Hepatocyte (in vitro differentiated cells): ENCODE results near the gene SPAG6. TPM values are rescaled to one million over a fixed set of nuclear protein-coding genes. Genes with fewer than 3 reads are reported as not detected.

Experiments
- DNase-seq: peaks from one replicate; pipeline ENCODE4 v3.0.0-alpha.2; 2016; ENCODE audit warnings: low spot score
- H2AFZ ChIP-seq: fragments of 200-600 bp; sonication (generic); 2 replicates; pipeline ENCODE4 v1.6.0; 2016; ENCODE audit warnings: antibody characterized with exemption, mild to moderate bottlenecking
- H3K27ac ChIP-seq: fragments of 200-600 bp; sonication (generic); 2 replicates; pipeline ENCODE4 v1.5.1; 2016; ENCODE audit warnings: mild to moderate bottlenecking
- H3K27me3 ChIP-seq: fragments of 200-600 bp; sonication (generic); 2 replicates; pipeline ENCODE4 v1.6.1; 2016
- H3K36me3 ChIP-seq: fragments of 200-600 bp; sonication (generic); replicated peaks from 2 replicates; pipeline ENCODE4 v1.5.1; 2016; ENCODE audit warnings: low read depth; ENCODE audit not compliant: insufficient read depth
- H3K4me1 ChIP-seq: fragments of 200-600 bp; sonication (generic); 2 replicates; pipeline ENCODE4 v1.5.1; 2016; ENCODE audit warnings: mild to moderate bottlenecking, moderate library complexity; ENCODE audit not compliant: insufficient read depth
- H3K4me2 ChIP-seq: fragments of 200-600 bp; sonication (generic); 2 replicates; pipeline ENCODE4 v1.6.0; 2016
- H3K4me3 ChIP-seq: fragments of 200-600 bp; sonication (generic); 2 replicates; pipeline ENCODE4 v1.5.1; 2016; ENCODE audit warnings: mild to moderate bottlenecking
- H3K79me2 ChIP-seq: fragments of 200-600 bp; sonication (generic); 2 replicates; pipeline ENCODE4 v1.6.0; 2017; ENCODE audit warnings: mild to moderate bottlenecking
- H3K9me2 ChIP-seq: fragments of 200-600 bp; sonication (generic); replicated peaks from 2 replicates; pipeline ENCODE4 v1.6.0; 2017; ENCODE audit warnings: mild to moderate bottlenecking; ENCODE audit not compliant: insufficient read depth
- H3K9me3 ChIP-seq: fragments of 200-600 bp; sonication (generic); 2 replicates; pipeline ENCODE4 v1.5.1; 2016; ENCODE audit warnings: low read depth, mild to moderate bottlenecking
- H4K20me1 ChIP-seq: fragments of 200-600 bp; sonication (generic); 2 replicates; pipeline ENCODE4 v1.6.0; 2016; ENCODE audit warnings: mild to moderate bottlenecking; ENCODE audit not compliant: insufficient read depth, poor library complexity, severe bottlenecking
- EZH2 ChIP-seq: fragments of 200-600 bp; sonication (generic); IDR thresholded peaks from 2 replicates; pipeline ENCODE4 v1.6.1; 2016; ENCODE audit warnings: antibody characterized with exemption, mild to moderate bottlenecking, borderline replicate concordance
- EZH2phosphoT487 ChIP-seq: fragments of 200-600 bp; sonication (generic); IDR thresholded peaks from one replicate; pipeline ENCODE4 v1.6.1; 2018; ENCODE audit warnings: antibody characterized with exemption, mild to moderate bottlenecking, low read depth, moderate library complexity; ENCODE audit not compliant: unreplicated experiment, severe bottlenecking
- WGBS: methylation state at CpG from one replicate; pipeline ENCODE4 v1.1.6; 2016; ENCODE audit warnings: low lambda C conversion rate; ENCODE audit errors: missing lambda C conversion rate; 5-methylcytosine and 5-hydroxymethylcytosine counted together
- polyA plus RNA-seq: library from polyadenylated mRNA; unstranded; fragments of >200 nt; fragmentation: Nextera tagmentation; extraction: Ambion mirVana; gene quantifications from 2 replicates; pipeline ENCODE4 v1.2.1, GENCODE V29; 2016
- total RNA-seq: library from RNA; depleted of rRNA; stranded (reverse); fragments of >200 nt; gene quantifications from 2 replicates; pipeline ENCODE4 v1.2.3, GENCODE V29; 2014
- TF ChIP-seq, protein P1 (sequence below): fragments of 200-600 bp; sonication (generic); IDR thresholded peaks from 2 replicates; pipeline ENCODE4 v1.5.1; 2016; ENCODE audit warnings: antibody characterized with exemption, mild to moderate bottlenecking; ENCODE audit not compliant: poor library complexity

The SPAG6 gene
- total and polyA plus RNA-seq, 2 experiments from 2014 or later: 0.17 TPM; not detected in 1

GRCh38 chr10:22341190-22341925 is 3.9 kb upstream of the SPAG6 start:
- Histone ChIP-seq H3K79me2 (no peaks in the 10 kb centered on the region), H3K4me2 (peak overlapping the region; percentile 97), H2AFZ (peak overlapping the region; percentile 90), H3K9me2 (no peaks in the 10 kb centered on the region), H3K4me1 (peaks cover 17% of the 10 kb centered on the region), H3K27ac (peak overlapping the region; percentile 91), H4K20me1 (no peaks in the 10 kb centered on the region), H3K4me3 (peak overlapping the region; percentile 80), H3K9me3 (no peaks in the 10 kb centered on the region), H3K27me3 (peaks cover 86% of the 10 kb centered on the region), H3K36me3 (no peaks in the 10 kb centered on the region)
- DNase-seq: peak; percentile 17
- 2% methylated on average over 40 of the region's 40 CpGs for WGBS
- TF ChIP-seq EZH2: peak; percentile 84
- no peak for TF ChIP-seq EZH2phosphoT487
- TF ChIP-seq, protein P1, sequence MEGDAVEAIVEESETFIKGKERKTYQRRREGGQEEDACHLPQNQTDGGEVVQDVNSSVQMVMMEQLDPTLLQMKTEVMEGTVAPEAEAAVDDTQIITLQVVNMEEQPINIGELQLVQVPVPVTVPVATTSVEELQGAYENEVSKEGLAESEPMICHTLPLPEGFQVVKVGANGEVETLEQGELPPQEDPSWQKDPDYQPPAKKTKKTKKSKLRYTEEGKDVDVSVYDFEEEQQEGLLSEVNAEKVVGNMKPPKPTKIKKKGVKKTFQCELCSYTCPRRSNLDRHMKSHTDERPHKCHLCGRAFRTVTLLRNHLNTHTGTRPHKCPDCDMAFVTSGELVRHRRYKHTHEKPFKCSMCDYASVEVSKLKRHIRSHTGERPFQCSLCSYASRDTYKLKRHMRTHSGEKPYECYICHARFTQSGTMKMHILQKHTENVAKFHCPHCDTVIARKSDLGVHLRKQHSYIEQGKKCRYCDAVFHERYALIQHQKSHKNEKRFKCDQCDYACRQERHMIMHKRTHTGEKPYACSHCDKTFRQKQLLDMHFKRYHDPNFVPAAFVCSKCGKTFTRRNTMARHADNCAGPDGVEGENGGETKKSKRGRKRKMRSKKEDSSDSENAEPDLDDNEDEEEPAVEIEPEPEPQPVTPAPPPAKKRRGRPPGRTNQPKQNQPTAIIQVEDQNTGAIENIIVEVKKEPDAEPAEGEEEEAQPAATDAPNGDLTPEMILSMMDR: no peak

- Histone ChIP-seq H3K4me3 (no peak overlapping the region), H3K36me3 (no peaks in the 10 kb centered on the region), H3K27me3 (peaks cover 86% of the 10 kb centered on the region), H4K20me1 (no peaks in the 10 kb centered on the region), H3K27ac (no peak overlapping the region), H3K4me2 (peak overlapping the region; percentile 97), H3K4me1 (peaks cover 12% of the 10 kb centered on the region), H3K9me2 (no peaks in the 10 kb centered on the region), H2AFZ (no peak overlapping the region), H3K9me3 (no peaks in the 10 kb centered on the region), H3K79me2 (no peaks in the 10 kb centered on the region)
- TF ChIP-seq, protein P1: no peak
- TF ChIP-seq EZH2 (no peak), EZH2phosphoT487 (no peak)
- 31% methylated on average over 3 of the region's 3 CpGs for WGBS
- DNase-seq: no peak
These were observed 3.4 kb upstream of the SPAG6 start for GRCh38 chr10:22341926-22342196.

GRCh38 chr10:22342421-22342820 is 2.9 kb upstream of the SPAG6 start:
- DNase-seq: no peak
- H3K27me3 ChIP-seq: peaks cover 86% of the 10 kb centered on the region

More at GRCh38 chr10:22342421-22342820, 2.9 kb upstream of the SPAG6 start:
- 23% methylated on average over 3 of the region's 3 CpGs for WGBS
- Histone ChIP-seq H3K4me1 (peaks cover 11% of the 10 kb centered on the region), H3K4me3 (no peak overlapping the region), H3K79me2 (no peaks in the 10 kb centered on the region), H2AFZ (no peak overlapping the region), H3K27ac (no peak overlapping the region), H3K4me2 (no peak overlapping the region), H3K9me2 (no peaks in the 10 kb centered on the region), H3K36me3 (no peaks in the 10 kb centered on the region), H4K20me1 (no peaks in the 10 kb centered on the region), H3K9me3 (no peaks in the 10 kb centered on the region)
- TF ChIP-seq EZH2phosphoT487 (no peak), EZH2 (no peak)
- TF ChIP-seq, protein P1: no peak
